Measurements from ENCODE around the gene SOHLH1. TPM values are rescaled to one million over a fixed set of nuclear protein-coding genes. Genes with fewer than 3 reads are reported as not detected.

The SOHLH1 gene
- total and polyA plus RNA-seq, 4 donors, result 0.43 to 1.0 (median 0.74) TPM

GRCh38 chr9:135649508-135649907 lies 49.8 kb downstream of the SOHLH1 start:
- no peaks in the 10 kb centered on the region for H3K27me3 ChIP-seq (ENCODE audit: control insufficient read depth, insufficient read depth, low read length)
- H3K4me3 ChIP-seq (ENCODE audit: low read depth, low read length), result no peak overlapping the region
- H3K36me3 ChIP-seq (ENCODE audit: control insufficient read depth, insufficient read depth, low read length), result no peaks in the 10 kb centered on the region
- peaks cover 6% of the 10 kb centered on the region for H3K9me3 ChIP-seq (ENCODE audit: control insufficient read depth, insufficient read depth, low read length)
- no peak for DNase-seq (ENCODE audit: low read depth in 4 of 6, low spot score in 6 of 6)
- no peaks in the 10 kb centered on the region for H3K4me1 ChIP-seq (ENCODE audit: control insufficient read depth, insufficient read depth, low read length)
- WGBS (ENCODE audit: insufficient coverage), result no CpG with 5 or more reads among the region's 2 CpGs
- H3K27ac ChIP-seq (ENCODE audit: low read depth, low read length), result no peak overlapping the region

GRCh38 chr9:135648494-135649410 lies 50.5 kb downstream of the SOHLH1 start:
- no peaks in the 10 kb centered on the region for H3K4me1 ChIP-seq (ENCODE audit: control insufficient read depth, insufficient read depth, low read length)
- H3K9me3 ChIP-seq (ENCODE audit: control insufficient read depth, insufficient read depth, low read length), result peaks cover 6% of the 10 kb centered on the region
- no peaks in the 10 kb centered on the region for H3K27me3 ChIP-seq (ENCODE audit: control insufficient read depth, insufficient read depth, low read length)
- 94% methylated on average over 5 of the region's 10 CpGs for WGBS (ENCODE audit: insufficient coverage)
- no peaks in the 10 kb centered on the region for H3K36me3 ChIP-seq (ENCODE audit: control insufficient read depth, insufficient read depth, low read length)
- H3K4me3 ChIP-seq (ENCODE audit: low read depth, low read length), result no peak overlapping the region
- H3K27ac ChIP-seq (ENCODE audit: low read depth, low read length), result no peak overlapping the region
- DNase-seq (ENCODE audit: low read depth in 4 of 6, low spot score in 6 of 6), result no peak

DNA sequence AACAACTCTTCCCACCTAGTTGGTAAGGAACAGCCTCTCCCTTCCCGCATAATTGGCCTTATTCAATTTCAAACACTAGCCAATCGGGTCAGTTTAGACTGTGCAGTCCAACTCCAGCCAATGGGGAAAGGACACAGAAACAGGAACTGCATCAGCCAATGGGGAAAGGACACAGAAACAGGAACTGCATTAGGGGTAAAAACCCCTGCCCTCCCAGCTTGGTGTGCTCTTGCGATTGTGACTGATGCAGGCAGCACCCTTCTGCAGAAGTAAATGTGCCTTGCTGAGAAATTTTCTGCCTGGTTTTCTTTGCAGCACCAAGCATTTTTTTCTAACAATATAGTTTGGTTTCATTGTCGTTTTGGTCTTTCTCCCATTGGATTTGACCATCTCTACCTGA lies 51.4 kb downstream of the SOHLH1 start:
- no peak overlapping the region for H3K4me3 ChIP-seq (ENCODE audit: low read depth, low read length)
- no peak for DNase-seq (ENCODE audit: low read depth in 4 of 6, low spot score in 6 of 6)
- no peak overlapping the region for H3K27ac ChIP-seq (ENCODE audit: low read depth, low read length)
- peaks cover 6% of the 10 kb centered on the region for H3K9me3 ChIP-seq (ENCODE audit: control insufficient read depth, insufficient read depth, low read length)
- H3K36me3 ChIP-seq (ENCODE audit: control insufficient read depth, insufficient read depth, low read length), result no peaks in the 10 kb centered on the region
- no peaks in the 10 kb centered on the region for H3K4me1 ChIP-seq (ENCODE audit: control insufficient read depth, insufficient read depth, low read length)
- 85% methylated on average over 3 of the region's 4 CpGs for WGBS (ENCODE audit: insufficient coverage)
- no peaks in the 10 kb centered on the region for H3K27me3 ChIP-seq (ENCODE audit: control insufficient read depth, insufficient read depth, low read length)

GRCh38 chr9:135644631-135645218 lies 54.6 kb downstream of the SOHLH1 start:
- DNase-seq (ENCODE audit: low read depth in 4 of 6, low spot score in 6 of 6), result no peak
- Histone ChIP-seq H3K27me3 (ENCODE audit: control insufficient read depth, insufficient read depth, low read length) (no peaks in the 10 kb centered on the region), H3K27ac (ENCODE audit: low read depth, low read length) (no peak overlapping the region), H3K4me1 (ENCODE audit: control insufficient read depth, insufficient read depth, low read length) (no peaks in the 10 kb centered on the region), H3K9me3 (ENCODE audit: control insufficient read depth, insufficient read depth, low read length) (peaks cover 6% of the 10 kb centered on the region), H3K36me3 (ENCODE audit: control insufficient read depth, insufficient read depth, low read length) (no peaks in the 10 kb centered on the region), H3K4me3 (ENCODE audit: low read depth, low read length) (no peak overlapping the region)
- 84% methylated on average over 5 of the region's 5 CpGs for WGBS (ENCODE audit: insufficient coverage)

Other genes starting within 250 kb of the SOHLH1 start
- 10 to 100 TPM; 16.1 to 19.6 TPM for gene PPP1R26, start 219.7 kb downstream of the SOHLH1 start, total RNA-seq
- gene PPP1R26, start 219.7 kb downstream of the SOHLH1 start, polyA plus RNA-seq (ENCODE audit: insufficient read length in 2 of 2), result 10 to 100 TPM; 37.2 to 37.8 TPM
- gene MRPS2, start 198.8 kb downstream of the SOHLH1 start, total RNA-seq, result 10 to 100 TPM; 10.9 to 23.5 TPM
- gene MRPS2, start 198.8 kb downstream of the SOHLH1 start, polyA plus RNA-seq (ENCODE audit: insufficient read length in 2 of 2), result 10 to 100 TPM; 53.6 to 60.9 TPM
- not detected for gene LCN1, start 178.0 kb downstream of the SOHLH1 start, total RNA-seq
- gene LCN1, start 178.0 kb downstream of the SOHLH1 start, polyA plus RNA-seq (ENCODE audit: insufficient read length in 2 of 2), result not detected
- gene OBP2A, start 153.4 kb downstream of the SOHLH1 start, total RNA-seq, result not detected
- not detected for gene OBP2A, start 153.4 kb downstream of the SOHLH1 start, polyA plus RNA-seq (ENCODE audit: insufficient read length in 2 of 2)
- gene PAEP, start 137.7 kb downstream of the SOHLH1 start, total RNA-seq, result under 1 TPM in 1 of 2 donors, not detected in 1; 0.55 TPM
- under 1 TPM in 1 of 2 donors, not detected in 1; 0.42 TPM for gene PAEP, start 137.7 kb downstream of the SOHLH1 start, polyA plus RNA-seq (ENCODE audit: insufficient read length in 2 of 2)
- not detected for gene GLT6D1, start 59.9 kb downstream of the SOHLH1 start, total RNA-seq
- not detected for gene GLT6D1, start 59.9 kb downstream of the SOHLH1 start, polyA plus RNA-seq (ENCODE audit: insufficient read length in 2 of 2)
- gene LCN9, start 36.2 kb downstream of the SOHLH1 start, total RNA-seq, result not detected
- gene LCN9, start 36.2 kb downstream of the SOHLH1 start, polyA plus RNA-seq (ENCODE audit: insufficient read length in 2 of 2), result not detected
- 10 to 100 TPM in 1 of 2 donors, 1 to 10 TPM in 1; 9.5 to 14.7 TPM for gene KCNT1, start 2.7 kb upstream of the SOHLH1 start, total RNA-seq
- gene KCNT1, start 2.7 kb upstream of the SOHLH1 start, polyA plus RNA-seq (ENCODE audit: insufficient read length in 2 of 2), result 10 to 100 TPM; 17.8 to 24.7 TPM
- 10 to 100 TPM; 41.7 to 47.0 TPM for gene CAMSAP1, start 208.1 kb upstream of the SOHLH1 start, total RNA-seq
- gene CAMSAP1, start 208.1 kb upstream of the SOHLH1 start, polyA plus RNA-seq (ENCODE audit: insufficient read length in 2 of 2), result 10 to 100 TPM; 43.0 to 58.8 TPM